Nephron progenitor cell (in vitro differentiated cells): ENCODE data around the gene SLC17A9.

Source experiments
- DNase-seq: peaks from one replicate; pipeline ENCODE4 v3.0.0; 2021
- H3K27ac Mint-ChIP-seq: 2 replicates; pipeline ENCODE4 v1.8.0; 2021; ENCODE audit warnings: mild to moderate bottlenecking, moderate library complexity, mixed read lengths
- H3K27me3 Mint-ChIP-seq: 2 replicates; pipeline ENCODE4 v1.8.0; 2021; ENCODE audit warnings: mild to moderate bottlenecking, low read depth, mixed read lengths; ENCODE audit not compliant: poor library complexity
- H3K36me3 Mint-ChIP-seq: 2 replicates; pipeline ENCODE4 v1.8.0; 2021; ENCODE audit warnings: low read depth, mixed read lengths
- H3K4me1 Mint-ChIP-seq: 2 replicates; pipeline ENCODE4 v1.8.0; 2021; ENCODE audit warnings: mixed read lengths
- H3K4me3 Mint-ChIP-seq: 2 replicates; pipeline ENCODE4 v1.8.0; 2021; ENCODE audit warnings: mild to moderate bottlenecking, moderate library complexity, mixed read lengths
- H3K9me3 Mint-ChIP-seq: 2 replicates; pipeline ENCODE4 v1.8.0; 2021; ENCODE audit warnings: mild to moderate bottlenecking, moderate library complexity, mixed read lengths
- CTCF ChIP-seq: fragments of 200-600 bp; sonication (generic); IDR thresholded peaks from 2 replicates; pipeline ENCODE4 v1.5.0; 2021; ENCODE audit warnings: antibody characterized with exemption

The SLC17A9 gene

DNA sequence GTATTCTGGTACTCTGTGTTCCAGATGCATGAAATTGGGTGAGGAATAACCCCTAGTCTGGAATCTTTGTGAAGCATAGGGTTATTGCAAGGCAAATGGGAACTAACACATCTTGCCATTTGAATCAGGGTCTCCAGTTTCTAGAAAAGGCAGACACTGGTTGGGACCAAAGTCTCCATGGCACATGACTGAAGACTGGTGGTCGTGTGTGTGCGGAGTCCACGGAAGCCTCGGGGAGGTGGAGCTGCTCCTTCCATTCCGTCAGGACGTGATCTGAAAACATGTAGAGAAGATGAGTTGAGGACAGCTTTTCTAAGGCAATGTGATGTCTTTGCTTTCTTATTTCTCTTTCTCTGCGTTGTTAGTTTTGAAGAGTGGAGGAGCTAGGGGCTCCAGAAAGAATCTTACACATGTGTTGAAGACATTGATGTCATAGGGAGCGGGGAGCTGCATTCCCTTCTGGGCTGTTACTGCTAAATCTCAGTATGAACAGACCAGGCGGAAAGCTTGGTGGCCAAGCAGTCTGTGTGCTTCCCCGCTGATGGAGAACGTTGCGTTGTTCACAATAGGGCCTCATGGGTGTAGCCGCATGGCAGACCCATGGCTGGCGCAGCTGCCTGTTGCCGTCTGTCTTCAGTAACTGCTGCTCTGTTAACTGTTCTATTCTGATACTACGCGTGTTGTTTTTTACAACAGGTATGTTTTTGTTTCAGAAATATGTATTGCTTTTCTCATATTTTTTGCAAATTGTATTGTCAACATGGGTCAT is 4.8 kb upstream of the SLC17A9 start:
- Mint-ChIP-seq H3K9me3 (peaks cover 9% of the 10 kb centered on the region), H3K36me3 (peaks cover 84% of the 10 kb centered on the region), H3K27me3 (no peaks in the 10 kb centered on the region), H3K27ac (peak overlapping the region; percentile 89), H3K4me1 (peaks cover 4% of the 10 kb centered on the region), H3K4me3 (no peak overlapping the region)
- DNase-seq: no peak
- no peak for TF ChIP-seq CTCF

DNA sequence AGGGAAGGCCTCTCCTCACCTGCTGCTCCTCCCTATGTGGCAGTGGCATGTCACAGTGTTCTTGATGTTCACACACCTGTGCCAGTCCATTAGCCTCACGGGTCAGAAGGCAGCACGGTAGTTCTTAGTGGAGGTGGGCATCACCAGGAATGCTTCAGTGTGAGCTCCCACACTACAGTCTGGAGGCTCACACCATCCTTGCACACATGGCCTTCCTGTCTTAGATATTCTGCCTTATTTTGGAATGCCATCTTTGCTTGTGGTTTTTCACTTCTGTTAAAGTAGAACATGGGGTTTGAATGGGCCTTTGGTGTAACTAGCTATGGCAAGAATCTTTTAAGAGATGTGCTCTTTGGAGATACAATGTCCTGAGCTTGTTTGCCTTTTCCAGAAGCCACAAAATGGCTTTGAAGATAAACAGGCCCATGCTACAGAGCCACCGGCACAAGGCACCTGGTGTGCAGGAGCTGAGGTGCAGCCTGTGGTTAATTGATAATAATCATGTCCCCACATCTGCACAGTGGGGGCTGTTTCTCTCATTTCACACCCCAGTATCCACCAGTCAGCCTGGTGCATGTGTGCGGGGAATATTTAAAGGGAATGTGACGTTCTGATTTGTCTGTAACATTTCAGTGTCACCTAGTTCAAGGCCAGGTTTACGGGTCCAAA is 3.2 kb upstream of the SLC17A9 start:
- H3K27me3 Mint-ChIP-seq: no peaks in the 10 kb centered on the region
- peaks cover 9% of the 10 kb centered on the region for H3K9me3 Mint-ChIP-seq
- peaks cover 14% of the 10 kb centered on the region for H3K4me1 Mint-ChIP-seq
- peaks cover 71% of the 10 kb centered on the region for H3K36me3 Mint-ChIP-seq
- no peak overlapping the region for H3K4me3 Mint-ChIP-seq
- TF ChIP-seq CTCF: no peak
- DNase-seq: no peak
- no peak overlapping the region for H3K27ac Mint-ChIP-seq

DNA sequence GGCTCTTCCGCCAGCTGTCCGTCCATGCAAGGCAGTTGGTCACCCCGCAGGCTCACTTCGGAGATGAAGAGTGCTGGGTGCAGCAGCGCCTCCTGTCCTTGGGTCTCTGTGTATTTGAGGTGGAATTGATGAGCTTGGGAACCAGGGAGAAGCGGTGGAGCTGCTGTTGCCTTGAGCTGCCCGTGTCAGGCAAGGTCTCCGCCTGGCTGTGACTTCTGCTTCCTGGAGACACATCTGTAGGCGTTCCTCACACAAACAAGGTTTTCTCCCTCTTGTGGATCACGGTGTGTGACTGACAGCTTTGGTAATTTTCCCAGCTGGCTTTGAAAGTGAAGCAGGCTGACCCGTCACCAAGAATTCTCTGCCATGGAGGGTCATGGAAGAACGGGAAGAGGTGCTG is 2.5 kb upstream of the SLC17A9 start:
- H3K27ac Mint-ChIP-seq: peak overlapping the region; percentile 69
- H3K36me3 Mint-ChIP-seq: peaks cover 64% of the 10 kb centered on the region
- no peak overlapping the region for H3K4me3 Mint-ChIP-seq
- peaks cover 19% of the 10 kb centered on the region for H3K4me1 Mint-ChIP-seq
- H3K27me3 Mint-ChIP-seq: no peaks in the 10 kb centered on the region
- peaks cover 9% of the 10 kb centered on the region for H3K9me3 Mint-ChIP-seq
- no peak for TF ChIP-seq CTCF
- DNase-seq: no peak

DNA sequence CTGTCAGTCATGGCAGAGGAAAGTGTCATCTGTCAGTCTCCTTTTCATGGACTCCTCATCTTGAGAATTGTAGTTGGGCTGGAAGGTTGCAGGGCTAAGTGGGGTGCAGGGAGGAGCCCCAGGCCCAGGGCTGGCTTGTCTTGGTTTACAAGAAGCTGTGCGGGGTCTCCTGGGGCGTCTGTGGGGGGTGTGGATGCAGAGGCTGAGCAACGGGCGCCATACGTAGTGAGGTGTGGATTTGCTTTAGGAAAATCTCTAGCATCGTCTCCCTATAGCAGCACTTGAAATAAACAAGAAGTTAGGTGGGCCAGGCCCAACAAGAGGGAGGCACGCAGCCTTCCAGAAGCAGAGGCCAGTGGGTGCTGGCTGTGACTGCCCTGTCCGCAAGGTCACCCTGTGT is 1.8 kb upstream of the SLC17A9 start:
- Mint-ChIP-seq H3K27ac (no peak overlapping the region), H3K27me3 (no peaks in the 10 kb centered on the region), H3K36me3 (peaks cover 57% of the 10 kb centered on the region), H3K4me3 (no peak overlapping the region), H3K9me3 (peaks cover 9% of the 10 kb centered on the region), H3K4me1 (peaks cover 24% of the 10 kb centered on the region)
- no peak for DNase-seq
- no peak for TF ChIP-seq CTCF

DNA sequence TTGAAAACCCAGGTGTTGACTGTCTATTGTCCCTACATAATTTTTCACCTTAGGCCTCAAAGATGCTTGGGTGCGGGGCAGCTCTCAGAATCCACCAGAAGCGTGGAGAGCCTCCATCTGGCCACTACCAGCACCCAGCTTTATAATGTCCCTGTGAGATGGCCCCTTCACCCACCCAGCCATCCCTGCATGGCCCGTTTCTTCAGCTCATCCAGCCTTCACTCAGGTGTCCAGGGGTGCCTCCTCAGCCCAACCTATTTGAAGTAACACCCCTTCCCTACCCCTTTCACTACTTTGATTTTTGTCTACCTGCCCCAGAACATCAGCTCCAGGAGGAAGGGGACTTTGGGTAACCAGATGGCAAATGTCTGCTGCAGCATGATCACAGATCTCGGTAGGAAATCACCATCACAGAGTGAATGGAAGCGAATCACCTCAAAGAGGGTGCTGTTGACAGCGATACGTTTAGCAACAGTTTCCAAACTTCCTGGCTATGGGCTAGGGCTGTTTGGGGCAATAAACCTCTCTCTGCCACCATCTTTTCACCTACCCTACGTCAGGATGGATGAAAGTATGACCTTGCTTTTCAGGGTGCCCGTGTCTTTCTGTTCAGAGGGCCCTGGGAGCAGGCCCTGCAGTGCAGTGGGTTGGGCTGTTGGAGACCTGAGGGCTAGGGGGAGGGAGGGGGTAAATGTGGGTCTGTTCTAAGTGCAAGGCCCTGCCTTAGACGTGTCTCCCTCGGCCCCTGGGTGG is 1.2 kb upstream of the SLC17A9 start:
- H3K27me3 Mint-ChIP-seq: no peaks in the 10 kb centered on the region

More for the DNA sequence above, 1.2 kb upstream of the SLC17A9 start:
- Mint-ChIP-seq H3K36me3 (peaks cover 51% of the 10 kb centered on the region), H3K27ac (peak overlapping the region; percentile 71), H3K4me3 (no peak overlapping the region), H3K4me1 (peaks cover 30% of the 10 kb centered on the region), H3K9me3 (peaks cover 9% of the 10 kb centered on the region)
- DNase-seq: no peak
- no peak for TF ChIP-seq CTCF
